Cardiac fibroblast (primary cell): Measurements from ENCODE around the gene ELAC2.

Experiments
- DNase-seq, 2 donors: peaks; one replicate each; pipeline versions ENCODE4 v3.0.0 to v3.0.0-alpha.2; 2010; ENCODE audit warnings: low read depth in 2 of 2
- H3K4me3 ChIP-seq, 2 donors: replicated peaks in 1 of 2; 1 replicate in 1 of 2; 2 replicates in 1 of 2; pipeline ENCODE4 v1.5.1; 2011; ENCODE audit warnings: low read depth in 2 of 2, low read length in 2 of 2, mild to moderate bottlenecking in 2 of 2, moderate library complexity in 1 of 2
- CTCF ChIP-seq: IDR thresholded peaks from one replicate; pipeline ENCODE4 v1.5.1; 2011; ENCODE audit warnings: low read depth, mild to moderate bottlenecking, low read length, inconsistent platforms

The ELAC2 gene

GRCh38 chr17:13000561-13000960 is 17.3 kb downstream of the ELAC2 start:
- TF ChIP-seq CTCF = no peak
- DNase-seq = no peak
- no peak overlapping the region for H3K4me3 ChIP-seq

- TF ChIP-seq CTCF = no peak
- H3K4me3 ChIP-seq = no peak overlapping the region
- no peak for DNase-seq
Measured at GRCh38 chr17:12998874-12999273, 19.0 kb downstream of the ELAC2 start.

GRCh38 chr17:12998461-12998860 is 19.4 kb downstream of the ELAC2 start:
- no peak overlapping the region for H3K4me3 ChIP-seq
- no peak for TF ChIP-seq CTCF
- DNase-seq = no peak

- no peak for DNase-seq
- no peak for TF ChIP-seq CTCF
- no peak overlapping the region for H3K4me3 ChIP-seq
Measured at GRCh38 chr17:12996941-12997340, 20.9 kb downstream of the ELAC2 start.

- TF ChIP-seq CTCF = no peak
- DNase-seq = no peak
- H3K4me3 ChIP-seq = no peak overlapping the region
Measured at GRCh38 chr17:12996357-12996756, 21.5 kb downstream of the ELAC2 start.

GRCh38 chr17:12995896-12996295 is 21.9 kb downstream of the ELAC2 start:
- no peak for DNase-seq
- no peak for TF ChIP-seq CTCF
- no peak overlapping the region for H3K4me3 ChIP-seq

GRCh38 chr17:12995106-12995895 is 22.5 kb downstream of the ELAC2 start:
- no peak overlapping the region for H3K4me3 ChIP-seq
- no peak for TF ChIP-seq CTCF
- no peak for DNase-seq
